IMR-90 (cell line): ENCODE measurements around the gene DHFR.

ENCODE experiments used
- CEBPB ChIP-seq: IDR thresholded peaks from 2 replicates; pipeline ENCODE4 v1.6.1; 2012; ENCODE audit warnings: low read depth, low read length, improper control_type of control experiment
- TF ChIP-seq, protein P1 (sequence below): conservative IDR thresholded peaks from 2 replicates; pipeline ENCODE4 v1.5.1; 2012; ENCODE audit warnings: mild to moderate bottlenecking, low read depth, low read length, improper control_type of control experiment
- TF ChIP-seq, protein P2 (sequence below): fragments of 150-350 bp; IDR thresholded peaks from 2 replicates; pipeline ENCODE4 v1.6.1; 2016; ENCODE audit warnings: low read depth, mild to moderate bottlenecking, low read length, moderate library complexity, borderline replicate concordance

GRCh38 chr5:80655231-80655774 is 520 bp upstream of the DHFR start:
- TF ChIP-seq, protein P1, sequence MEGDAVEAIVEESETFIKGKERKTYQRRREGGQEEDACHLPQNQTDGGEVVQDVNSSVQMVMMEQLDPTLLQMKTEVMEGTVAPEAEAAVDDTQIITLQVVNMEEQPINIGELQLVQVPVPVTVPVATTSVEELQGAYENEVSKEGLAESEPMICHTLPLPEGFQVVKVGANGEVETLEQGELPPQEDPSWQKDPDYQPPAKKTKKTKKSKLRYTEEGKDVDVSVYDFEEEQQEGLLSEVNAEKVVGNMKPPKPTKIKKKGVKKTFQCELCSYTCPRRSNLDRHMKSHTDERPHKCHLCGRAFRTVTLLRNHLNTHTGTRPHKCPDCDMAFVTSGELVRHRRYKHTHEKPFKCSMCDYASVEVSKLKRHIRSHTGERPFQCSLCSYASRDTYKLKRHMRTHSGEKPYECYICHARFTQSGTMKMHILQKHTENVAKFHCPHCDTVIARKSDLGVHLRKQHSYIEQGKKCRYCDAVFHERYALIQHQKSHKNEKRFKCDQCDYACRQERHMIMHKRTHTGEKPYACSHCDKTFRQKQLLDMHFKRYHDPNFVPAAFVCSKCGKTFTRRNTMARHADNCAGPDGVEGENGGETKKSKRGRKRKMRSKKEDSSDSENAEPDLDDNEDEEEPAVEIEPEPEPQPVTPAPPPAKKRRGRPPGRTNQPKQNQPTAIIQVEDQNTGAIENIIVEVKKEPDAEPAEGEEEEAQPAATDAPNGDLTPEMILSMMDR: no peak
- TF ChIP-seq, protein P2, sequence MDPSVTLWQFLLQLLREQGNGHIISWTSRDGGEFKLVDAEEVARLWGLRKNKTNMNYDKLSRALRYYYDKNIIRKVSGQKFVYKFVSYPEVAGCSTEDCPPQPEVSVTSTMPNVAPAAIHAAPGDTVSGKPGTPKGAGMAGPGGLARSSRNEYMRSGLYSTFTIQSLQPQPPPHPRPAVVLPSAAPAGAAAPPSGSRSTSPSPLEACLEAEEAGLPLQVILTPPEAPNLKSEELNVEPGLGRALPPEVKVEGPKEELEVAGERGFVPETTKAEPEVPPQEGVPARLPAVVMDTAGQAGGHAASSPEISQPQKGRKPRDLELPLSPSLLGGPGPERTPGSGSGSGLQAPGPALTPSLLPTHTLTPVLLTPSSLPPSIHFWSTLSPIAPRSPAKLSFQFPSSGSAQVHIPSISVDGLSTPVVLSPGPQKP: no peak
- no peak for TF ChIP-seq CEBPB
